ENCODE results near the gene GRK3.
"Not testable (repeated sequence)": the region's sequence is repeated elsewhere in the genome, so short reads cannot be mapped to it uniquely, and the experiment has no call there.

The GRK3 gene

GRCh38 chr22:25706197-25706596 lies 141.7 kb downstream of the GRK3 start:
- DNase-seq, result no peak

GRCh38 chr22:25708430-25708829 lies 144.0 kb downstream of the GRK3 start:
- DNase-seq, result not testable (repeated sequence)

GRCh38 chr22:25709758-25710157 lies 145.3 kb downstream of the GRK3 start:
- DNase-seq, result no peak

GRCh38 chr22:25710501-25710900 lies 146.0 kb downstream of the GRK3 start:
- DNase-seq, result no peak

- DNase-seq, result no peak
Observed at GRCh38 chr22:25711491-25711890, 147.0 kb downstream of the GRK3 start.

- DNase-seq, result no peak
Observed at GRCh38 chr22:25712661-25713400, 148.4 kb downstream of the GRK3 start.

- no peak for DNase-seq
Observed at GRCh38 chr22:25714070-25714469, 149.6 kb downstream of the GRK3 start.

GRCh38 chr22:25714739-25715138 lies 150.3 kb downstream of the GRK3 start:
- DNase-seq, result no peak

GRCh38 chr22:25716637-25717036 lies 152.2 kb downstream of the GRK3 start:
- DNase-seq, result no peak

GRCh38 chr22:25718135-25718840 lies 153.8 kb downstream of the GRK3 start:
- no peak for DNase-seq

- no peak for DNase-seq
Observed at GRCh38 chr22:25722223-25722622, 157.7 kb downstream of the GRK3 start.

GRCh38 chr22:25722626-25723025 lies 158.2 kb downstream of the GRK3 start:
- DNase-seq, result no peak

- DNase-seq, result no peak
Observed at GRCh38 chr22:25726241-25726640, 161.8 kb downstream of the GRK3 start.

GRCh38 chr22:25728071-25728470 lies 163.6 kb downstream of the GRK3 start:
- DNase-seq, result no peak

- DNase-seq, result no peak
Observed at GRCh38 chr22:25729016-25729995, 164.8 kb downstream of the GRK3 start.

- DNase-seq, result no peak
Observed at GRCh38 chr22:25735650-25736049, 171.2 kb downstream of the GRK3 start.

GRCh38 chr22:25736378-25737011 lies 172.0 kb downstream of the GRK3 start:
- DNase-seq, result peak; percentile 47 to 54

- DNase-seq, result no peak
Observed at GRCh38 chr22:25739659-25740344, 175.3 kb downstream of the GRK3 start.

GRCh38 chr22:25741692-25742626 lies 177.5 kb downstream of the GRK3 start, which contains the start of gene MYO18B:
Gene MYO18B, plus strand, starts transcription at chr22:25742188. Its CDS starts 18,905 bp downstream, at chr22:25761093.
- DNase-seq, result peak; percentile 70 to 74

GRCh38 chr22:25742918-25743708 lies 178.6 kb downstream of the GRK3 start:
- peak in 1 of 2 experiments; percentile 17 for DNase-seq
